ENCODE results near the gene ITGB5.

DNA sequence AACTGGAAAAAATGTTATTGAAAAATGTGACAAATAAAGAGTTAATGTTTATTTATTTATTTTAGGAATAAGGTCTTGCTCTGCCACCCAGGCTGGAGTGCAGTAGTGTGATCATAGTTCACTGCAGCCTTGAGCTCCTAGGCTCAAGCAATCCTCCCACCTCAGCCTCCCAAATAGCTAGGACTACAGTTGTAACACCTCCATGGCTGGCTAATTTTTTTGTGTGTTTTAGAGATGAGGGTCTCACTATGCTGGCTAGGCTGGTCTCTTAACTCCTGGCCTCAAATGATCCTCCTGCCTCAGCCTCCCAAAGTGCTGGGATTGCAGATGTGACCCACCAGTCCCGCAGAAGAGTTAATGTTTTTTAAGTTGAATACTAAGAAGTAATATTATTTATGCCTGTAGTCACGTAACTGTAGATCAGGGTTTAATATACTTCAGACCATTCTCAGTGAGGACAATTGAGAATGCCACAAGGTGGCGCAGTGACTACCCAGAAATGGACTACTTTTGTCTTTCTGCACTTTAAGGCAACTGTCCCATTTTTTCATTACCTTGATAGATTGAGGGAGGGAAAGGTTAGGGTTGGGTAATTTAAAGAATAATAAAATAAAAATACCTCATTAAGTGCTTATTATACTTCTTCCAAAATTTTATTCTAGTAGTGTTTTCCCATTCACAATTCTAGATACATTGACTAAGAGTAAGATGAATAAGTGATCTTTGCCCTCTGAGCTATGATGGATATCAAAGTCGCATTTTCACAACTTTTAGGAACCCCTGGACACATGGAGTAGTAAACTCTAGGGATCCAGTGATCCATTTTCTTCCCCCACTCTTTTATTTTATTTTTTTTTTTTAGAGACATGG is 41.4 kb upstream of the ITGB5 start:
- no peak for TF ChIP-seq POLR2A (IDR thresholded peaks at IDR 0.05; ENCODE audit: low read length)
- no peak for TF ChIP-seq GATA1 (IDR thresholded peaks at IDR 0.05; ENCODE audit: low read depth, low read length)
